T follicular helper cell (primary cell): Measurements from ENCODE around the gene MIF4GD.
A peak's percentile ranks its signal among the peaks of the same experiment; 100 is the strongest.
"Not testable (repeated sequence)": the region's sequence is repeated elsewhere in the genome, so short reads cannot be mapped to it uniquely, and the experiment has no call there.

Experiments
- DNase-seq: peaks from one replicate; pipeline ENCODE4 v3.0.0-alpha.2; 2020; ENCODE audit warnings: low read depth

The MIF4GD gene

GRCh38 chr17:75288770-75289114 is 17.7 kb upstream of the MIF4GD start:
- peak; percentile 22 for DNase-seq

DNA sequence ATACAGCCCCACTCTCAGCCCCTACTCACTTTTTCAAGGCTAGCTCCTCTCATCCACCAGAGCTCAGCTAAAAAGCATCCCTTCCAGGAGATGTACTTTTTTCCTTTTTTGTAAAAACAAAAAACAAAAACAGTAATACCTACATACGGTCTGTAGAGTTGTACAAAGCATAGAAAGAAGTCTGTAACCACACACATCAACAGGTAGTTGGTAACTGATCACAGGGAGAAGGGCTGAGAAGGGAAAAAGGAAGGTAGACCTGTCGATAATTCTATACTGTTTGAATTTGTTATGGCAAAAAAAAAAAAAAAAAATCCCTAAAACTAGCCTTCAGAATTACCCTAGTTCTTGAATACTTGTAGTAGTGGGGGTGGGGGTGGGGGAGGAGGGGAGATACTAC is 17.3 kb upstream of the MIF4GD start:
- DNase-seq = no peak

DNA sequence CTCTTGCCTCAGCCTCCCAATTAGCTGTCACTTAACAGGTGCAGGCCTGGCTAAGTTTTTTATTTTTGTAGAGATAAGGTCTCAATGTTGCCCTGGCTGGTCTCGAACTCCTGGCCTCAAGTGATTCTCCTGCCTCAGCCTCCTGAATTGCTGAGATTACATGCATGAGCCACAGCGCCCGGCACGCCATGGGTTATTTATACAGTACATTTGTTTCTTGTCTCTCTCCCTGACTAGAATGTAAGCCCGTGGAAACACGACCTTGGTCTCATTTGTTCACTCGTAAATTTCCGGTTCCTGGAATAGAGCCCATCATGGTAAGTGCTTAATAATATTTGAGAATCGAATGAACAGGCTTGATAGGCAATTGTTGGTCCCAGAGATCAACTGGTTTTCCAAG is 16.2 kb upstream of the MIF4GD start:
- no peak for DNase-seq

GRCh38 chr17:75285123-75285522 is 14.1 kb upstream of the MIF4GD start:
- no peak for DNase-seq

GRCh38 chr17:75280189-75280588 is 9.2 kb upstream of the MIF4GD start:
- not testable (repeated sequence) for DNase-seq

DNA sequence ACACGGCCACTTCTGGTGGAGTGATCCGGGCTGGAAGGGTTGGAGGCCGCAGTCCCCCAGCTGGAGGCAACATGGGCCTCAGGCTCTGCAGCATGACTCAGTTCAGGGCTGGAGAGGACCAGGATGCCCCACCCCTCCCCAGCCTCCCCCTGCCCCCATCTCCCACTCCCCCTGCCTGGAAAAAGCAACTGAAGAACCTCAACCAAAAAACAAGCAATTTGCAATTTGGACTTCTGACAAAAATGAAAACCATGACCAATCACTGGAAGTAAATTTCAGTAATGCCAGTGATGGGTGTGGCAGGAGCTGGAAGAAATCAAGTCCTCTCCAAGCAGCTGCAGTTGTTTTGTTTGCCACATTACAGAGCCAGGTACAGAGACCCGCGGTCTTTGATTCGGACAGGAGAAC is 6.6 kb upstream of the MIF4GD start:
- no peak for DNase-seq

DNA sequence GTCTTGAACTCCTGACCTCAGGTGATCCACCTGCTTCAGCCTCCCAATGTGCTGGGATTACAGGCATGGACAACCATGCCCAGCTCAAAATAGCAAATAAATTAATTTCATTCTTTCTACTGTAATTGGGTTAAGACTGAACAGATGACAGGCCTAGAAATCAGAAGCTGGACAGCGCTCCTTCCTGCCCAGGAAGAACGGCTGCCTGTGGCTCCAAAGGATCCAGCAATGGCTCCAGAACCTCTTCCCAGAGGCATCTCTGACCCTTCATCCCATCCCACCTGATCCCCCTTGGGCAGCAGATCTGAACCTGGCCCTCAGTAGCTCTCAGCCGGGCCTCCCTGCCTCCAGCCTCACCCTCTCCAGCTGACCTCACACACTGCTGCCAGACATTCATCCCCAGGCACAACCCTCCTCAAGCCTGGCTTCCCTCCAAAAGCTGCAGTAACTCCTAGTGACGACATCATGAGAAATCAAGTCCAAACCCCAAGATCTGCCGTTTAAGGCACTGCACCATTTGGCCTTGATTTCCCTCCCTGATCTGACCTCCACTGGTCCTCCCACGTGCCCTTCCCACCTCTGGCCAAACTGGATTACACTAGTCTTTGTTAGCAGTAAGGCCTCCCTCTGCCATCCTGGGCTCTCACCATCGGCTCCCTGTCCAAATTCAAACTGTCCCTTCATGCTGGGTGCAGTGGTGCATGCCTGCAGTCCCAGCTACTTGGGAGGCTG is 3.1 kb upstream of the MIF4GD start:
- no peak for DNase-seq

DNA sequence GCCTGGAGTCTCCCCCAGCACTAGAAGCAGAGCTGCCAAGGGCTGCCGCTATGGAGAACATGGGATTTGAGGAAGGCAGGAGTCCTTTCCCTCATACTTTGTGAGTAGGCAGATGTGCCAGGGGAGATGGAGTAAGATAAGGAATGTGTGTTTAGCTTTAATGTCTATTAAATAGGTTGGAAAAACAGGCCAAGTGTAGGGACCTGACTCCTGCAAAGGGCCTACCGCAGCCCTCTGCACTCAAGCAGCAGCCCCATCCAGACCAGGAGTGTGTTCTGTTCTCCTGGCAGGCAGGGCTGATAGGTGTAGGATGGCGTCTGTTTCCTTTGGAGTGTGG is 1.8 kb upstream of the MIF4GD start:
- DNase-seq = no peak

DNA sequence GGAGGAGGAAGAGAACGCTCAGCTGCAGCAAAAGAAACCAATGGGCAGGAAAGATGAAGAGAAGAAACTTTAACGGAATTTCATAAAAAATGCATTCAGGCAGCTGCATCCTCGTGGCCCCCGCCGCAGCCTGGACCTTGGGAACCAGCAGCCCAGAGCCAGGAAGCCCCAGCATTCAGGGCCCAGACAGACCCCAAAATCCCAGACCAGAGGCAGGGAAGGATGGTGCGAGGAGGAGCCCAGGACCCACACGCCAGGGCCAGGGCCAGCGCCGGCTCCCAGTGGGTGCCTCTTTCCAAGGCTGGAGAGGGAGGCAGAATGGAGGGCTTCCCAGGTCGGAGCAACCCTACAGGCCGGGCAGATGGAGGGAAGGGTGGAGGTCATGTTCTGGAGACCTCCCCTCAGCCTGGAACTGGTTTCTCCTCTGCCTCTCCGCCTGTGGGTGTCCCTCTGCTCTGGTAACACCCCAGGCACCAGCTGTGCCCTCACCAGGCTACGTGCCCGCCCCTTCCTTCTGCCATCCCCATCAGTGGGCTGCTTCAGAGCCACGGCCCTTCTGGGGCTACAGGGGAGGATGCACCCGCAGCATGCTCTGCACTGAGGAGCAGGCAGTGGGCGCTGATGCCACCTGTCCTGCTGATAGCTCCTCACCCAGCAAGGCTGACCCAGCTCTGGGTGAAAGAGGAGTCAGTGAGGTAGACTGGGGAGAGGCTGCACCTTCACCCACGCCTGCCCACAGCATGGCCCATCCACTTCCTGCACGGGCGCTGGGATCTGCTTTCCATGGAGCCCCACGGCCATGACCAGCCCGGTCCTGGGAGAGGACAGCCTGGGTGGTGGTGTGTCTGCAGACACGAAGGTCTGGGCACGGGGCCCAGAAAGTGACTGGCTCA is 1.2 kb upstream of the MIF4GD start:
- no peak for DNase-seq

- peak; percentile 77 for DNase-seq
Measured at GRCh38 chr17:75271233-75271954, 363 bp upstream of the MIF4GD start.

GRCh38 chr17:75270218-75270965 is 639 bp downstream of the MIF4GD start:
- peak; percentile 15 for DNase-seq

GRCh38 chr17:75269844-75270217 is 1.2 kb downstream of the MIF4GD start:
- DNase-seq = no peak

GRCh38 chr17:75267411-75268232 is 3.4 kb downstream of the MIF4GD start:
- DNase-seq = no peak

DNA sequence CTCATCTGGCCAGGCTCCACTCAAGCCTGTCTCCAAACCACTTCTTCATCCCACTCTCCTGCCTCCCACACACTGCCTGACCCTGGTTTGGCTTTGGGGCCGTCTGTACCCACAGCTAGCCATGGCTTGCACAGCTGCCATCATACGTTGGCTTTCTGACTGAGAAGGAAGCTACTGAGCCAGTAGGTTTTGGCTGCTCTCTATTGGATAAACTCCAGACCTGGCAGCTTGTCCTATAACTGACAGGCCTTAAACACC is 3.9 kb downstream of the MIF4GD start:
- no peak for DNase-seq

DNA sequence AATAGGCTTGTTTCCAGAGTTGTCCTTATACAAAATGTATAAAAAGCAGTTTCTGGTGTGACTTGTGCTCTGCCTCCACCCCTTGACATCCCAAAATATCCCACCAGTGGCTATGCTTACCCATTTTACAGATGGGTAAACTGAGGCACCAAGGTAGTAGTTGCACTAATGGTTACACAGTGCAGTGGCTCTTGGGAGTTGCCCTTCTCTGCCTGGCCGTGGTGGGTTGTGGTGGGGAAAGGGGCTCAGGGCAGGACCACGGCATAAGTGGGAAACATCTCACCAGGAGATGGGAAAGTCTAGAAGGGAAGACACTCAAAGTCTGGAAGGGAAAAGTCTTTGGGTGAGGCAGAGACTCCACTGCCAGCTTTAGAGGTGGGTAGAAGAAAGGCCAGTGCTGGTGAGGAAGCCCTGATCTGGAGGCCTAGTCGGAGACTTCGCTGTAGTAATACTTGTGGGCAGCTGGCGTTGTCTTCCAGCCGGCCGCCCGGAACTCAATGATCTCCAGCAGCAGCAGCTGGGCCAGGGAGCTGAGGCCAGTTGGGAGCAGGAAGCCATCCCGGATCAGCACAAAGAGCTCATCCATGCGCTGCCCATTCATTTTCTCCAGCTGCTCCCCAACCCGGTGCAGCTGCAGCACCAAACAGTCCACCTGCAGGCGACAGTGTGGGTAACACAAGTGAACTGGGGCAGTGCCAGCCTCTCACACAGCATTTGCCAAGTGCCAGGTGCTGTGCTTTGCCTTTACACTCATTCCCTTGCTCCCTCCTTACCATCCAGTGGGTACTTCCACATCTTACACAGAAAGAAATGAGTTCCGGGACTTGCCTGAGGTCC is 4.5 kb downstream of the MIF4GD start:
- DNase-seq = no peak

GRCh38 chr17:75265614-75266315 is 5.3 kb downstream of the MIF4GD start:
- DNase-seq = no peak

DNA sequence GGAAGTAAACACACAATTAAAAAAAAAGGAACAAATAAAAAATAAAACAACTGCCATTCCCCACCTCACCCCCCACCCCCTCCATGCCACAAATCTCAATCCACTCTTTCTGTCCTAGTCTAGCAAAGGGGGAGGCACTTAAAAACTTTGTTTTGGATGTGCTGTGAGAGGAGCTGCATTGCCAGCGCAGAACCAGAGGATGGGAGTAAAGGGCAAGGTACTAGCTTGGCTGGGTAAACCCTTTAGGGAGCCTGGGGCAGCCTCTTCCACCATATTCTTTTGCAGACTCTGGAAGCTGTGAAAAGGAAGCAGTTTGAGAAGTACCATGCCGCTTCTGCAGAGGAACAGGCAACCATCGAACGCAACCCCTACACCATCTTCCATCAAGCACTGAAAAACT is 8.0 kb downstream of the MIF4GD start:
- DNase-seq = no peak

DNA sequence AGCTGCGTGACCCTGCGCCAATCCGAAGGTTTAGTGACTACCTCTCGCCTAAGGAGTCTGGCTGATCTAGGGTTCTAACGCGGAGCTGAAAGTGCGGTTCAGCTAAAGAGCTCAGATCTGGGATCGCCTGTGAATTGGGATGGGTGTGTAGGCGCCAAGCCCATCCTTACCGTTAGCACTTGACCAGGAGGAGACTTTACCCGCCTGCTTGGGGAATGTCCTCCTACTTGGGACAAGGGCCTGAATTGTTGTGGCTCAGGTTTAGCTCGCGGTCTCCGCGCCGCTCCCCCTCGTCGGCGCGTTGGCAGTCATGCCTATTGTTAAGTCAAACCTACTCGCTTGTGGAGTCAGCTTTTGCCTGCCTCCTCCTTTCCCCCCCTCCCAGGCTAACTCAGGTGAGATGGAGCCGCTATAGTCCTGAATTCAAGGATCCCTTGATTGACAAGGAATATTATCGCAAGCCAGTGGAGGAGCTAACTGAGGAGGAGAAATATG is 8.9 kb downstream of the MIF4GD start:
- DNase-seq = no peak

- peak; percentile 94 for DNase-seq
Measured at GRCh38 chr17:75261336-75262111, 9.5 kb downstream of the MIF4GD start, which contains the start of the genes GGA3 and MRPS7. Gene GGA3 (minus strand): TSS chr17:75261606. CDS start chr17:75261587, 19 bp downstream. Gene MRPS7 (plus strand): TSS chr17:75261879. CDS start chr17:75261901, 22 bp downstream.
